SK-N-MC (cell line): ENCODE data around the gene MDP1.

Experiments
- EZH2 ChIP-seq: fragments of 200-600 bp; sonication (generic); IDR thresholded peaks from one replicate; pipeline ENCODE4 v1.6.1; 2017; ENCODE audit warnings: antibody characterized with exemption
- POLR2AphosphoS5 ChIP-seq: IDR thresholded peaks from 2 replicates; pipeline ENCODE4 v1.6.1; 2012; ENCODE audit warnings: mild to moderate bottlenecking, low read depth, low read length, borderline replicate concordance

- TF ChIP-seq POLR2AphosphoS5 (no peak), EZH2 (no peak)
Measured at GRCh38 chr14:24235804-24236688, 20.2 kb upstream of the MDP1 start.
